Endodermal cell (in vitro differentiated cells): ENCODE measurements around the gene NIF3L1. TPM values are rescaled to one million over a fixed set of nuclear protein-coding genes. Genes with fewer than 3 reads are reported as not detected.

ENCODE experiments used
- DNase-seq: peaks from one replicate; pipeline ENCODE4 v3.0.0-alpha.2; 2017
- H3K27ac ChIP-seq: 2 replicates; pipeline ENCODE4 v1.5.1; 2013; ENCODE audit warnings: mild to moderate bottlenecking, low read depth, low read length, moderate library complexity
- H3K27me3 ChIP-seq: 2 replicates; pipeline ENCODE4 v1.6.1; 2013; ENCODE audit warnings: mild to moderate bottlenecking, low read length, moderate library complexity; ENCODE audit not compliant: insufficient read depth, control insufficient read depth, poor library complexity, severe bottlenecking
- H3K36me3 ChIP-seq: 2 replicates; pipeline ENCODE4 v1.7.0; 2013; ENCODE audit warnings: mild to moderate bottlenecking, low read length, moderate library complexity; ENCODE audit not compliant: control insufficient read depth, insufficient read depth
- H3K4me1 ChIP-seq: one replicate; pipeline ENCODE4 v1.7.0; 2013; ENCODE audit warnings: low read length; ENCODE audit not compliant: control insufficient read depth, insufficient read depth
- H3K4me3 ChIP-seq: 2 replicates; pipeline ENCODE4 v1.5.1; 2013; ENCODE audit warnings: mild to moderate bottlenecking, low read length, moderate library complexity
- H3K9ac ChIP-seq: 2 replicates; pipeline ENCODE4 v1.6.1; 2013; ENCODE audit warnings: mild to moderate bottlenecking, low read length, moderate library complexity; ENCODE audit not compliant: poor library complexity, severe bottlenecking; ENCODE audit errors: extremely low read depth
- H3K9me3 ChIP-seq: 2 replicates; pipeline ENCODE4 v1.6.1; 2013; ENCODE audit warnings: mild to moderate bottlenecking, low read length, moderate library complexity; ENCODE audit not compliant: control insufficient read depth
- H3K27ac Mint-ChIP-seq: 2 replicates; pipeline ENCODE4 v1.8.0; 2020; ENCODE audit warnings: mixed read lengths
- H3K27me3 Mint-ChIP-seq: 2 replicates; pipeline ENCODE4 v1.8.0; 2021; ENCODE audit warnings: mild to moderate bottlenecking, mixed read lengths; ENCODE audit not compliant: insufficient read depth
- H3K36me3 Mint-ChIP-seq: 2 replicates; pipeline ENCODE4 v1.8.0; 2020; ENCODE audit warnings: low read depth, mixed read lengths
- H3K4me1 Mint-ChIP-seq: 2 replicates; pipeline ENCODE4 v1.8.0; 2020; ENCODE audit warnings: mixed read lengths
- H3K4me3 Mint-ChIP-seq: 2 replicates; pipeline ENCODE4 v1.8.0; 2020; ENCODE audit warnings: mild to moderate bottlenecking, moderate library complexity, mixed read lengths
- H3K9me3 Mint-ChIP-seq: 2 replicates; pipeline ENCODE4 v1.8.0; 2020; ENCODE audit warnings: mild to moderate bottlenecking, mixed read lengths
- CTCF ChIP-seq: fragments of 200-600 bp; sonication (generic); conservative IDR thresholded peaks from 2 replicates; pipeline ENCODE4 v1.5.0; 2021; ENCODE audit warnings: antibody characterized with exemption, mild to moderate bottlenecking
- WGBS, 2 experiments: methylation state at CpG; one replicate each; pipeline versions ENCODE4 v1.1.5 to v1.1.7; 2013; ENCODE audit warnings: missing lambda C conversion rate in 2 of 2, mixed read lengths in 1 of 2; ENCODE audit not compliant: insufficient coverage in 1 of 2, insufficient read length in 1 of 2; 5-methylcytosine and 5-hydroxymethylcytosine counted together
- total RNA-seq, 2 donors: library from RNA; stranded (reverse); fragmentation: NEBNext Ultra II Directional in 1 of 2; extraction: Animal tissue kit (Norgen Biotek cat#: 25700) in 1 of 2; gene quantifications; 2 replicates in 1 of 2; 3 replicates in 1 of 2; pipeline ENCODE4 v1.2.1, GENCODE V29; 2021

The NIF3L1 gene
- total RNA-seq, 2 donors from 2014 or later, result 48.0 to 59.4 TPM

- Mint-ChIP-seq H3K4me1 (no peaks in the 10 kb centered on the region), H3K36me3 (no peaks in the 10 kb centered on the region), H3K27ac (no peak overlapping the region), H3K9me3 (no peaks in the 10 kb centered on the region), H3K27me3 (peaks cover 3% of the 10 kb centered on the region), H3K4me3 (no peak overlapping the region)
- Histone ChIP-seq H3K9me3 (no peaks in the 10 kb centered on the region), H3K9ac (no peak overlapping the region), H3K27ac (no peak overlapping the region), H3K4me3 (no peak overlapping the region), H3K36me3 (no peaks in the 10 kb centered on the region), H3K27me3 (no peaks in the 10 kb centered on the region), H3K4me1 (no peaks in the 10 kb centered on the region)
- TF ChIP-seq CTCF, result no peak
- no peak for DNase-seq
- WGBS, 2 experiments, result 91 to 94% methylated on average over 16 to 24 of the region's 24 CpGs
These were observed 44.9 kb upstream of the NIF3L1 start for GRCh38 chr2:200843993-200844948.

- Mint-ChIP-seq H3K4me3 (no peak overlapping the region), H3K36me3 (no peaks in the 10 kb centered on the region), H3K27ac (no peak overlapping the region), H3K27me3 (peaks cover 3% of the 10 kb centered on the region), H3K9me3 (no peaks in the 10 kb centered on the region), H3K4me1 (no peaks in the 10 kb centered on the region)
- TF ChIP-seq CTCF, result no peak
- Histone ChIP-seq H3K9ac (no peak overlapping the region), H3K4me1 (no peaks in the 10 kb centered on the region), H3K9me3 (no peaks in the 10 kb centered on the region), H3K27ac (no peak overlapping the region), H3K36me3 (no peaks in the 10 kb centered on the region), H3K4me3 (no peak overlapping the region), H3K27me3 (no peaks in the 10 kb centered on the region)
- 93 to 95% methylated on average over 4 to 5 of the region's 5 CpGs for WGBS, 2 experiments
- DNase-seq, result no peak
These were observed 44.0 kb upstream of the NIF3L1 start for GRCh38 chr2:200845194-200845593.

- 93 to 95% methylated on average over 10 of the region's 10 CpGs for WGBS, 2 experiments
- H3K4me1 Mint-ChIP-seq, result no peaks in the 10 kb centered on the region
These were observed 43.4 kb upstream of the NIF3L1 start for GRCh38 chr2:200845669-200846325.

More at GRCh38 chr2:200845669-200846325, 43.4 kb upstream of the NIF3L1 start:
- Histone ChIP-seq H3K4me3 (no peak overlapping the region), H3K36me3 (peaks cover 2% of the 10 kb centered on the region), H3K27me3 (no peaks in the 10 kb centered on the region), H3K4me1 (no peaks in the 10 kb centered on the region), H3K9ac (no peak overlapping the region), H3K27ac (no peak overlapping the region), H3K9me3 (no peaks in the 10 kb centered on the region)
- no peak overlapping the region for H3K27ac Mint-ChIP-seq
- no peaks in the 10 kb centered on the region for H3K9me3 Mint-ChIP-seq
- DNase-seq, result no peak
- TF ChIP-seq CTCF, result no peak
- H3K36me3 Mint-ChIP-seq, result no peaks in the 10 kb centered on the region
- H3K27me3 Mint-ChIP-seq, result peaks cover 3% of the 10 kb centered on the region
- no peak overlapping the region for H3K4me3 Mint-ChIP-seq
